Subcutaneous adipose tissue (tissue), 4 donors: Measurements from ENCODE around the gene WHAMM. TPM values are rescaled to one million over a fixed set of nuclear protein-coding genes. Genes with fewer than 3 reads are reported as not detected.

Experiments used
- total RNA-seq, 4 donors: library from RNA; depleted of rRNA; stranded (reverse); fragments of >200 nt; gene quantifications; one replicate each; pipeline ENCODE4 v1.1.0, GENCODE V29; 2016
- TF ChIP-seq, protein P1 (sequence below): fragments of 450-650 bp; IDR thresholded peaks from one replicate; pipeline ENCODE4 v1.5.1; 2016; ENCODE audit warnings: low read depth, mild to moderate bottlenecking, control low read depth, antibody characterized with exemption, moderate library complexity

Gene WHAMM
- total RNA-seq, 4 donors from 2014 or later: 7.7 to 11.5 (median 8.7) TPM

- TF ChIP-seq, protein P1, sequence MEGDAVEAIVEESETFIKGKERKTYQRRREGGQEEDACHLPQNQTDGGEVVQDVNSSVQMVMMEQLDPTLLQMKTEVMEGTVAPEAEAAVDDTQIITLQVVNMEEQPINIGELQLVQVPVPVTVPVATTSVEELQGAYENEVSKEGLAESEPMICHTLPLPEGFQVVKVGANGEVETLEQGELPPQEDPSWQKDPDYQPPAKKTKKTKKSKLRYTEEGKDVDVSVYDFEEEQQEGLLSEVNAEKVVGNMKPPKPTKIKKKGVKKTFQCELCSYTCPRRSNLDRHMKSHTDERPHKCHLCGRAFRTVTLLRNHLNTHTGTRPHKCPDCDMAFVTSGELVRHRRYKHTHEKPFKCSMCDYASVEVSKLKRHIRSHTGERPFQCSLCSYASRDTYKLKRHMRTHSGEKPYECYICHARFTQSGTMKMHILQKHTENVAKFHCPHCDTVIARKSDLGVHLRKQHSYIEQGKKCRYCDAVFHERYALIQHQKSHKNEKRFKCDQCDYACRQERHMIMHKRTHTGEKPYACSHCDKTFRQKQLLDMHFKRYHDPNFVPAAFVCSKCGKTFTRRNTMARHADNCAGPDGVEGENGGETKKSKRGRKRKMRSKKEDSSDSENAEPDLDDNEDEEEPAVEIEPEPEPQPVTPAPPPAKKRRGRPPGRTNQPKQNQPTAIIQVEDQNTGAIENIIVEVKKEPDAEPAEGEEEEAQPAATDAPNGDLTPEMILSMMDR: no peak
Observed at GRCh38 chr15:82833362-82833682, 23.9 kb downstream of the WHAMM start.

DNA sequence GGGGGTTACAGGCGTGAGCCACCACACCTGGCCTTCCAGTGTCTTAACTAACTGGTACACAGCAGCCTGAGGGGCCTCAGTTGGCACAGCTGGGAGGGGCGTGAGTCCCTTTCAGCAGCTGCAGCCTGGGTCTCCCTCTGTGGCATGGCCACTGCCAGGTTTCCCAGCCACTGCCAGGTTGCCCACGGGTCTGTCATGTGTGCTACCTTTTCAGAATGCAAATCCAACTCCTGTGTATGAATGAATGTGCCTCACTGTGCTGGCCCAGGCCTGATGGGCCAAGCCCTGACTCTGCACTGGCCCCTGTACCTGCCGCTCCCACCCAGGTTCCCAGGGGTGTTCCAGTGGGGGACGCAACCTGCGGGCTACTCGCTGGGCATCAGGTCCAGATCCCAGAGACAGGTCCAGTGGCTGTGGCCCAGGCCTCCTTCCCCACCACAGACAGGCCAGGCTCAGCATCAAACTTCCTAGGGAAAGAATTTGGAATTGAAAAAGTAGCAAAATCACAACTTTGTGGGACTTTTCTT lies 26.0 kb downstream of the WHAMM start:
- TF ChIP-seq, protein P1: no peak

GRCh38 chr15:82838096-82838735 lies 28.8 kb downstream of the WHAMM start:
- TF ChIP-seq, protein P1: no peak

DNA sequence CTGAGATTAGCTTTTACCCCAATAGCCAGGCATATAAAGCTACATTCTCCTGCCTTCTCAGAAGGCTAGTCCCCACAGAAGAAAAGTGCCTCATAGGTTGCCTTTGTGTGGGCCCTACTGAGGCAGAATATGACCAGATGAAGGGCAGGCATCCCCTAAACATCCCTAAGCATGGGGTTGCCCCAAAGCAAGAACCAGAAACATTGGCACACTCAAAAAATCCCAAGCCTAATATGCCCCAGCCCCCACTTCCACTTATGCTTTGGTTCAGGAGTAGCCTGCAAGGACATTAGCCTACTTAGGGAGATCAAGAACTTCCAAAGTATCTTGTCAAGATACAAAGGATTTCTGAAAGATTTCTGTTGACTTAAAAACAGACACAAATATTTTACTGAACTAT lies 29.7 kb downstream of the WHAMM start:
- TF ChIP-seq, protein P1: no peak

DNA sequence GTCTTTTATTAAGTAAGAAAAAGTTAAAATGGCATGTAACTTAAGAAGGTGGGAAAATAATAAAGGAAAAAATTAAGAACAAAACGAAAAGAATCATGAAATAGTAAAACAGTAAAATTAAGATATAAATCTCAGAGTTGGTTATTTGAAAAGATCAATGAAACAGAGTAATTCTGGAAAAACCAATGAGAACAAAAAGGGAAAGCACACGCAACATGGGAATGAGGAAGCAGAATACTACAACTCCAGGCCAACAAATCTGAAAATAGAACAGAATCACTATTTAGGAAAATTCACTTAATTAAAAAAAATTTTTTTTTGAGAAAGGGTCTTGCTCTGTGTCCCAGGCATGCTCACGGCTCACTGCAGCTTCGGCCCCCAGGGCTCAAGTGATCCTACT lies 30.7 kb downstream of the WHAMM start:
- TF ChIP-seq, protein P1: no peak

DNA sequence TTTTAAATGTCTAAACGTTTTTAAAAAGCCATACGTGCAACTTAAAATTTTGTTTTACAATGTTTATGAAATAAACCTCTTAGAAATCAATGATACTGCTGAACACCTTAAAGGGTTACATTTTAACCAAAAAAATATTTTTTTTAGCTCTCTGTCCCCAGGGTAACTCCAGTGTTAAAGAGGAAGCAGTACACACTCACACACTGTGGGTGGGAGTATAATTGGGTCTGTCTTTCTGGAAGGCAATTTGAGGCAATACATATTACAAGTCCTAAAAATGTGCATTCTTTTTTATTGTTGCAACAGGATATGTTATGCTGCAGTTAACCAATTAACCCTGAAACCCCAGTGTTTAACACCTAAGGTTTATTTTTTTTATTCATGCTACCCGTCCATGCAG lies 34.1 kb downstream of the WHAMM start:
- TF ChIP-seq, protein P1: no peak

- TF ChIP-seq, protein P1: no peak
Observed at GRCh38 chr15:82845686-82846085, 36.3 kb downstream of the WHAMM start.
